PFSK-1 (cell line): Measurements from ENCODE around the gene ACTG1.

Experiments
- FOXP2 ChIP-seq: optimal IDR thresholded peaks from 2 replicates; pipeline ENCODE3; 2011; ENCODE audit warnings: borderline replicate concordance, control low read depth, inconsistent platforms; ENCODE audit not compliant: insufficient read depth; ENCODE audit errors: extremely low read length, extremely low read depth
- POLR2AphosphoS5 ChIP-seq: IDR thresholded peaks from 2 replicates; pipeline ENCODE4 v1.6.1; 2012; ENCODE audit warnings: low read depth, mild to moderate bottlenecking, control low read depth, low read length, moderate library complexity
- REST ChIP-seq, 2 experiments: IDR thresholded peaks; 2 replicates each; pipeline versions ENCODE4 v1.6.1 to v1.8.0; 2011 to 2012; ENCODE audit warnings: low read depth in 2 of 2, low read length in 2 of 2, control low read depth in 1 of 2, inconsistent platforms in 1 of 2, mild to moderate bottlenecking in 1 of 2, moderate library complexity in 1 of 2; ENCODE audit not compliant: insufficient read depth in 1 of 2
- SIN3A ChIP-seq: IDR thresholded peaks from 2 replicates; pipeline ENCODE4 v1.6.1; 2012; ENCODE audit warnings: mild to moderate bottlenecking, low read length, moderate library complexity, borderline replicate concordance; ENCODE audit not compliant: insufficient read depth
- TAF1 ChIP-seq: IDR thresholded peaks from 2 replicates; pipeline ENCODE4 v1.6.1; 2012; ENCODE audit warnings: low read length, control low read depth, borderline replicate concordance; ENCODE audit not compliant: insufficient read depth

Gene ACTG1

GRCh38 chr17:81534157-81535006 lies 21.8 kb upstream of the ACTG1 start:
- TF ChIP-seq SIN3A (no peak), REST (IDR thresholded peaks at IDR 0.05; ENCODE audit: insufficient read depth in 1 of 2, low read depth in 2 of 2, low read length in 2 of 2) (no peak), POLR2AphosphoS5 (peak; percentile 13; the same call in 1 of the 2 replicates)

- TF ChIP-seq SIN3A (no peak), REST (IDR thresholded peaks at IDR 0.05; ENCODE audit: insufficient read depth in 1 of 2, low read depth in 2 of 2, low read length in 2 of 2) (no peak), POLR2AphosphoS5 (no peak), TAF1 (no peak), FOXP2 (no peak)
Measured at GRCh38 chr17:81533339-81534141, 20.9 kb upstream of the ACTG1 start.

GRCh38 chr17:81532490-81533287 lies 20.1 kb upstream of the ACTG1 start:
- TF ChIP-seq FOXP2 (no peak), TAF1 (no peak), SIN3A (no peak), POLR2AphosphoS5 (no peak), REST (IDR thresholded peaks at IDR 0.05; ENCODE audit: insufficient read depth in 1 of 2, low read depth in 2 of 2, low read length in 2 of 2) (no peak)

GRCh38 chr17:81529437-81529803 lies 16.8 kb upstream of the ACTG1 start:
- no peak for TF ChIP-seq REST (IDR thresholded peaks at IDR 0.05; ENCODE audit: insufficient read depth in 1 of 2, low read depth in 2 of 2, low read length in 2 of 2)
- TF ChIP-seq POLR2AphosphoS5 = no peak
- TF ChIP-seq FOXP2 = no peak
- TF ChIP-seq TAF1 = no peak
- no peak for TF ChIP-seq SIN3A
